Activated T-helper 1 cell treated with Interleukin-2 at 50 U/mL for 16 hours (primary cell): Measurements from ENCODE around the gene FKRP.
A peak's percentile ranks its signal among the peaks of the same experiment; 100 is the strongest.
"Not testable (repeated sequence)": the region's sequence is repeated elsewhere in the genome, so short reads cannot be mapped to it uniquely, and the experiment has no call there.

Source experiments
- DNase-seq: peaks from one replicate; pipeline ENCODE4 v3.0.0-alpha.2; 2020; ENCODE audit warnings: low read depth

The FKRP gene

DNA sequence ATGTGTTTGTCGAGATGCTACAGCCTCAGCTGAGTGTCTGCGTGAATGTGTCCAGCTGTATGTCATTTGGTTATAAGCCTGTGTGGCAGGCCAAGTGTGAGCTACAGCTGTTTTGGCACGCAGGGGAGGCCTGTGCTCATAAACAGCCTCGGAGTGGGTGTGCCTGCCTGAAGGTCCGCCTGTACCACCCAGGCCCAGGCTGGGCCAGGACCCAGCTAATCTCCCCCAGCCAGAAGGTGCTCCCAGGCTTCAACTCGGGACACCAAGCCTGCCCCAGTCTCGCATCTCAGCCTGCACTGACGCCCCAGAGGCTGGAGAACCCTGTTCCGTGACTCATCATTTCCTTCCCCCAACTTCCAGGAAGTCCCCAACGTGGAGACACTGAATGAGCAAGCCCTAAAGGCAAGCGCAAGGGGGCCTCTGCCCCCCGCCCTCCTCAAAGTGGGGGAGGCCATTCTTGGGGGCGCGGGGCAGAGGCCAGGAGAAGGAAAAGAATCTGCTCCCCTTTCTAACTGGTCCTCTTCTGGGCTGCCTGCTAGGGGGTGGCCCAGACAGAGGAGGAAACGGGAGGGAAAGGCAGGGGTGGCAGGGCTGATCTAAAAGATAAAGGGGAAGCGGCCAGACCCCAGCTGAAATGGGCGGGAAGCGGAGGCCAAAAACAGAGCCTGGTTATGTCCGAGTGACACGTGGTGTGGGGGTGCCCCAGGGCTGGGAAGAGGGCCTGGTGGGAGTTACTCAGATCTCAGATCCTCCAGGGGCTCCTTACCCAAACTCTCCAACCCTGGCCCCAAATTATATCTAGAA, 40.6 kb downstream of the FKRP start:
- peak; percentile 72 for DNase-seq

DNA sequence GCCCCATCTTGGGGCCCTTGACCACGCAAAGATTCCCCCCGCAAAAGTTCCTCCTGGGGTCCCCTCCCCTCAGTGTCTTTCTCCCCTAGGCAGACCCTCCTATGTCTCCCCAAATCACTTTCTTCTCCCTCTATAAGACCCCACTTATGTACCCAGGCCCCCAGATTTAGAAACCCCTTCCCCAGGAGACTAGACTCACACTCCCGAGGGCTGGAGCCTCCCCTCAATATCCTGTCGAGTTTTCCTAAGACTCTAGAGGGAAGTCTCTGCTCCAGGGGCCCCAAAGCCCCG, 41.1 kb downstream of the FKRP start:
- DNase-seq, result no peak

DNA sequence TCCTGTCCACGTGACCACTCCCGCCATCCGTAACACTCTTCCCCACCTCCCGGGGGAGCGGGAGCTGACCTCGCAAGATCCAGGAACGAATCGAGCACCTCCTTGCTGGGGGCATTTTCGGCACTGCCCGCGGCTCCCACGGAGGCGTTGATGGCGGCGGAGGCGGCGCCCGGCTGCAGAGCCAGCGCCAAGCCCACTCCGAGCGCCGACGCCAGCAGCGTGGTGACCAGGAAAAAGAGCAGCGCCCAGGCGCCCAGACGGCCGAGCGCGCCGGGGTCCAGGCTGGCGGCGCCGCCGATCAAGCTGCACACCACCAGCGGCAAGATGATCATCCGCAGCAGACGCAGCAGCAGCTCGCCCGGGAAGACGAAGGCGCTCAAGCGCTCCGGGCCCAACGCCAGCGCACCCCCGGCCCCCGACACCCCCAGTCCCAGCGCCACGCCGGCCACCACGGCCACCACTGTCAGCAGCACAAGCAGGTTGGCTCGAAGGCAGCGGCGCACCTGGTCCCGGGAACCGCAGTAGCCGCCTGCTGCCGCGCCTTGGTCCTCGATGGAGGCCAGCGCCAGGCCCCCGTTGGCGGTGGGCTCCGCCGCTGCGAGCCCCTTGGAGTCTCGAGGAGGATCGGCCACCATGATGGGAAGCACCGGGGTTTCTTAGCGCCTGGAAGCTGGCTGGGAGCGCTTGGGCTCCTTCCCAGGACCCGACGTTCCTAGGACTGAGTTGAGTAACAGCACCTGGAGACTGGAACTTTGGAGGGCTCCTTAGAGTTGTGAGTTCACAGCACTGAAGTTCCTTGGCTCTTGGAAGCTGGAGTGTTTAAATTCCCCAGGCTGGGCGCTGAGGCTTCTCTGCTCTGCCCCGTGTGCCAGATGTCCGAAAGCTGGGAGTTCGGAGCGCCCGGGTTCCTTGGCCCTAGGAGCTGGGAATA, 41.7 kb downstream of the FKRP start:
- no peak for DNase-seq

DNA sequence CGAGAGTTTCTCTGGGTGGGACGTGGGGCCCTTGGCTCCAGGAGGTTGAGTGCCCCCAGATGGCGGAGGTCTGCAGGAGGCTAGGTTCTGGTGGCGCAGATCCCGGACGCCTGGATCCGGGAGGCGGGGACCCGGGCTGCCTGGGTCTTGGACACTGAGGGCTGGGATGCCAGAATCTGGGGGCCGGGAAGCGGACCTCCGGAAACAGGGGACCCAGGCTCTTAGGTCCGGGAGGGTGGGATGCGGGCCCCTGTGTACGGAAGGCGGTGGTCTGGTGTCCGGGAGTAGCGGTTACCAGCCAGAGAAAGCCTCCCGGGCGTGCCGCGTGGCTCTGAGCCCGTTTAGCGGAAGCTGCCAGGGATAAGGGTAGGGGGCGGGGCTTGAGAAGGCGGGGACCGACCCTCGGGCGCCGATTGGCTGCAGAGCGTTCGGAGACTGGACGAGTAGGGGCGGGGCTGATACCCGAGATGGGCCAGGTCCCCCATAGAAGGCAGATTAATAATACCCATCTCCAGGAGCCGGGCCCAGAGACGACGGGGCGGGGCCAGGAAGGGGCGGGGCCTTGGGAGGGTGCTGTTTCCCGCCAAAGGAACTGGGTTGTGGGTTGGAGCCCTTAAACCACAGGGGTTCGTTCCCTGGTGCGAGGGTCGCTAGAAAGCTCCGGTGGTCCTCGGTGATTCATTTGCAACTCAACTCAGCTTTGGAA, 42.6 kb downstream of the FKRP start, which contains the start of gene SLC1A5:
TSS of gene SLC1A5 (minus strand) at position 333 of the 706 bp plus-strand sequence. CDS start 629 bp downstream, outside the sequence.
- peak; percentile 93 for DNase-seq

DNA sequence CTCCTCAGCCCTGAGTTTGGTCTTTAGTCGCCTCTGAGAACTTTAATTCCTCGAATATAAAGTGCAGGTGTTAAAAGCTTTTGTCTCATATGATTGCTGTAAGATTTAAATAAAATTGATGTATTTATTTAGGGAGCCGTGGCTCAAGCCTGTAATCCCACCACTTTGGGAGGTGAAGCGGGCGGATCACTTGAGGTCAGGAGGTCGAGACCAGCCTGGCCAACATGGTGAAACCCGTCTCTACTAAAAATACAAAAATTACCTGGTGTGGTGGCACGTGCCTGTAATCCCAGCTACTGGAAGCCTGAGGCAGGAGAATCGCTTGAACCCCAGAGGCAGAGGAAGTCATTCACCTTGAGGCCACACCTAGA, 43.1 kb downstream of the FKRP start:
- DNase-seq, result no peak

DNA sequence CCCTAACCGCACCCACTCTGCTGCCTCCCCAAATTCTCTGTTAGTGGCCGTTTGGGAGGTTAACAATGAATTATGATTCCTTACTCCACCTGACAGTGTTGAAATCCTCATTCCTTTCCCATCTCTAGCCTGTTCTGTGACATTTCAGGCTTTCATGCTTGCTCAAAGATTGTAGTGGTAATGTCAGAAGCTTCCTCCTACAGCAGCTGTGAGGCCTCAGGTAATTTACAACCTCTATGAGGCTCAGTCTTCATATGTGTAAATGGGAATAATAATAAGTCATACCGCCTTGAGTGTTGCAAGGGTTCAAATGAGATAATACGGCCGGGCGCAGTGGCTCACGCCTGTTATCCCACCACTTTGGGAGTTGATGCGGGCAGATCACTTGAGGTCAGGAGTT, 43.5 kb downstream of the FKRP start:
- DNase-seq, result no peak

DNA sequence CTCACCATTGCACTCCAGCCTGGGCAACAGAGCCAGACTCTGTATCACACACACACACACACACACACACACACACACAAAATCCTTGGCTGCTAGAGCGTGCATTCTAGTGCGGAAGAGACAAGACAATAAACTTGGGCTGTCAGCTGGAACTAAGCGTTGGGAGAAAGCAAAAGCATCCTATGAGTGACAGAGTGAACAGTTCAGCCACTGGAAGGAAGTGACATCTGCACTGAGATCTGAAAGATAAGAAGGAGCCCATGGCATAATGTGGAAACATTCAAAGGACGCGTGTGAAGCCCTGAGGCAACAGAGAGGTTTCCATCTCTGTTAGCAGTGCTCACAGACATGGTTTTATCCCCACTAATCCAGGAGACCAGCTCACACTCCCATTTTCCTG, 46.1 kb downstream of the FKRP start:
- DNase-seq, result no peak

DNA sequence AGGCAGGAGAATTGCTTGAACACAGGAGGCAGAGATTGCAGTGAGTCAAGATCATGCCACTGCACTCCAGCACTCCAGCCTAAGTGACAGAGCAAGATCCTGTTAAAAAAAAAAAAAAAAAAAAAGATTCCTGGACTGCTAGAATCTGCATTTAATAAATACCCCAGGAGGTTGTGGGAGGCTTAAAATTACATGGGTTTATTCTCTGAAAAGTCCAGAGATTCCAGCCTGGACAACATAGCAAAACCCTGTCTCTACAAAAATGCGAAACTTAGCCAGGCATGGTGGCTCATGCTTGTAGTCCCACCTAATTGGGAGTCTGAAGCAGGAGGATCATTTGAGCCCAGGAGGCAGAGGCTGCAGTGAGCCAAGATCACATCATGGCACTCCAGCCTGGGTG, 52.0 kb downstream of the FKRP start:
- DNase-seq, result no peak

DNA sequence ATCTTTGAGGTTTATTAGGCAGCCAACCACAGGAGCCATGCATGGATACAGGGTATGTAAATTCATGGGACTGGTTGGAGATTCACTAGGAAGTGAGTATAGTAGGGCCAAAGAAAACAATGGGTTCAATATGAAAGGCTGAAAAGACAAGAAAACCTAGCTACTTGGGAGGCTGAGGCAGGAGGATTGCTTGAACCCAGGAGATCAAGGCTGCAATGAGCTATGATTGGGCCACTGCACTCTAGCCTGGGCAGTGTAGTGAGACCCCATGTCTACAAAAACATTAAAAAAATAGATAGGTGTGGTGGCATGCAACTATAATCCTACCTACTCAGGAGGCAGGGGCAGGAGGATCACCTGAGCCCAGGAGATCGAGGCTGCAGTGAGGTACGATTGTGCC, 52.9 kb downstream of the FKRP start:
- no peak for DNase-seq

DNA sequence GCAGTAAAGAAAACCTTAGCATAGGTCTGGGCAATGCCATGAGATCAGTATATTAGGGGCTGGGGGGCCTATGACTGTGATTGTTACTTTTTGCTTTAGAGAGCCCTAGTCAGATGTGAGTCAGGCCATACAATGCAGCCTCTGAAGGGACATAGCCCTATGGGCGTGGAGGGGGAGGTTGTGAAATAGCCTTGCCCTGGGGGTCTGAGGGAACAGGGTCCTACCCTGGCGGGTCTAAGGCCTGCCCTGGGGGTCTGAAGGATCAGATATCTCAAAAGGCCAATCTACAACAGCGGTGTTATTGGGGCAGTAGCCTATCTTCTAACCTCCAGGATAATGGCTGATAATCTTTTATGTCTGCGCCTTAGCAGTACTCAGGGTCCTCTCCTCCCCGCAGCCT, 56.3 kb downstream of the FKRP start:
- no peak for DNase-seq

DNA sequence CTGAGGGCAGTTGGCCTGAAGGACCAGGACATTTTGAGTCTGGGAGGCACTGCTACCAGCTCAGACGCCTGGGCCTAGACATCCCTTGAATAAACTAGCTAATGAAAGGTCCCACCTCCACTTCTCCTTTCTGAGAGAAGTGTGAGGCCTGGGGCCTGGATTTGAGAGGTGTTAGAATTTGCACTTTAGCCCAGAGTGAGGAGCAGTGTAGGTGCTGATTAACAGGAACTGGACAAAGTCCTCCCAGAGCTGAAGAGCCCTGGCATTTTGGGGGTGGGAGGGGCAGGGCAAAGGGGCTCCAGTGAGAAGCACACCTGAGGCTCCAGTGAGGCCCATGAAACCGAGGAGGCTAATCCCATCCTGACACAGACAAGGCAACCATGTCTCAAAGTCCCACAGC, 57.7 kb downstream of the FKRP start:
- DNase-seq, result no peak

DNA sequence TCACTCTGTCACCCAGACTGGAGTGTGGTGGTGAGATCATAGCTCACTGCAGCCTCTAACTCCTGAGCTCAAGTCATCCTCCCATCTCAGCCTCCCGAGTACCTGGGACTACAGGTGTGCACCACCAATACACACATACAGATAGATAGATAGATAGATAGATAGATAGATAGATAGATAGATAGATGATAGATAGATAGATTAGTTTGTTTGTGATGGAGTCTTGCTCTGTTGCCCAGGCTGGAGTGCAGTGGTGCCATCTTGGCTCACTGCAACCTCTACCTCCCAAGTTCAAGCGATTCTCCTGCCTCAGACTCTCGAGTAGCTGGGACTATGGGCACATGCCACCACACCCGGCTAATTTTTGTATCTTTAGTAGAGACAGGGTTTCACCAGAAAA, 58.6 kb downstream of the FKRP start:
- DNase-seq, result not testable (repeated sequence)

DNA sequence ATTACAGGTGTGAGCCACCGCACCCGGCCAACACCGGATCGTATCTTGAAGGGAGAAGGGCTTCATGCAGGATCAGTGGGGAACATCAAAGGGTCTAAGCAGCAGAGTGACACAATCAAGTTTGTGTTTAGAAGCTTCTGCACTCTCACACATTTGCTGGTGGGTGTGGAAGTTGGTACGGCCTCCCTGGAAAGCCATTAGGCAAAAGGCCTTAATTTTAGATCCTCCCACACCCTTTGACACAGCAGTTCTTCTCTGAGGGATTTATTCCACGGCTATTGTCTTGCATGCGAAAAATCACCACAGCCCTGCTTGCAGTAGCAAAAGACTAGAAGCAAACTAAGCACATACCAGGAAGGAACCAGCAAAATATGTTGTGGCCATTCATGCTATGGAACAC, 60.8 kb downstream of the FKRP start:
- no peak for DNase-seq
